CD4-positive, CD25-positive, alpha-beta regulatory T cell (primary cell): ENCODE measurements around the gene EVL. TPM values are rescaled to one million over a fixed set of nuclear protein-coding genes. Genes with fewer than 3 reads are reported as not detected.

Experiments
- ATAC-seq, 2 donors: fragments of 150-1000 bp; cut with Tn5 transposase; one replicate each; pipeline ENCODE4 v1.10.0; 2021; ENCODE audit warnings: low read depth in 2 of 2, moderate number of reproducible peaks in 2 of 2, moderate library complexity in 1 of 2
- DNase-seq, 3 donors: peaks; one replicate each; pipeline versions ENCODE4 v3.0.0 to v3.0.0-alpha.2; 2012 to 2022; ENCODE audit warnings: mixed read lengths in 1 of 3
- H3K27ac ChIP-seq: one replicate; pipeline ENCODE4 v1.7.0; 2013; ENCODE audit warnings: mild to moderate bottlenecking, low read length; ENCODE audit not compliant: insufficient read depth, poor library complexity, severe bottlenecking
- H3K27me3 ChIP-seq: one replicate; pipeline ENCODE4 v1.7.0; 2013; ENCODE audit warnings: low read length; ENCODE audit not compliant: control insufficient read depth, insufficient read depth
- H3K36me3 ChIP-seq: one replicate; pipeline ENCODE4 v1.7.0; 2013; ENCODE audit warnings: mild to moderate bottlenecking, low read length, moderate library complexity; ENCODE audit not compliant: control insufficient read depth, insufficient read depth
- H3K4me1 ChIP-seq: 2 replicates; pipeline ENCODE4 v1.7.0; 2013; ENCODE audit warnings: mild to moderate bottlenecking, low read length; ENCODE audit not compliant: insufficient read depth, control insufficient read depth, poor library complexity, severe bottlenecking
- H3K4me3 ChIP-seq: one replicate; pipeline ENCODE4 v1.7.0; 2013; ENCODE audit warnings: low read depth, mild to moderate bottlenecking, low read length, moderate library complexity
- H3K9me3 ChIP-seq, 2 experiments: 1 replicate in 1 of 2; 2 replicates in 1 of 2; pipeline ENCODE4 v1.7.0; 2013; ENCODE audit warnings: low read length in 2 of 2, mild to moderate bottlenecking in 1 of 2, moderate library complexity in 1 of 2; ENCODE audit not compliant: control insufficient read depth in 2 of 2
- H3K27ac Mint-ChIP-seq, 3 donors: one replicate each; pipeline ENCODE4 v1.8.0; 2020 to 2022; ENCODE audit warnings: mild to moderate bottlenecking in 3 of 3, mixed read lengths in 3 of 3, moderate library complexity in 2 of 3
- H3K27me3 Mint-ChIP-seq: one replicate; pipeline ENCODE4 v1.8.0; 2022; ENCODE audit warnings: mild to moderate bottlenecking, mixed read lengths
- H3K36me3 Mint-ChIP-seq: one replicate; pipeline ENCODE4 v1.8.0; 2020; ENCODE audit warnings: mixed read lengths
- H3K4me1 Mint-ChIP-seq, 4 donors: one replicate each; pipeline ENCODE4 v1.8.0; 2020 to 2022; ENCODE audit warnings: mixed read lengths in 4 of 4, mild to moderate bottlenecking in 1 of 4
- H3K4me3 Mint-ChIP-seq, 4 donors: one replicate each; pipeline ENCODE4 v1.8.0; 2020 to 2022; ENCODE audit warnings: mild to moderate bottlenecking in 4 of 4, mixed read lengths in 4 of 4, moderate library complexity in 3 of 4
- H3K9me3 Mint-ChIP-seq, 7 donors: one replicate each; pipeline ENCODE4 v1.8.0; 2020 to 2022; ENCODE audit warnings: mixed read lengths in 7 of 7, mild to moderate bottlenecking in 3 of 7, moderate library complexity in 2 of 7
- polyA plus RNA-seq, 4 donors: library from polyadenylated mRNA; unstranded; fragments of 300-500 nt; fragmentation: Illumina TruSeq; gene quantifications; one replicate each; pipeline ENCODE4 v1.2.3, GENCODE V29; 2021
- total RNA-seq: library from RNA; stranded (reverse); gene quantifications from one replicate; pipeline ENCODE4 v1.2.3, GENCODE V29; 2022

The EVL gene
- total and polyA plus RNA-seq, 5 donors from 2014 or later = 118 to 1,219 (median 140) TPM

- no peak overlapping the region for H3K4me3 Mint-ChIP-seq
- Histone ChIP-seq H3K36me3 (peaks cover 95% of the 10 kb centered on the region), H3K27me3 (no peaks in the 10 kb centered on the region), H3K27ac (no peak overlapping the region), H3K4me3 (no peak overlapping the region), H3K9me3 (no peaks in the 10 kb centered on the region), H3K4me1 (no peaks in the 10 kb centered on the region)
- H3K36me3 Mint-ChIP-seq = peaks cover 32% of the 10 kb centered on the region
- DNase-seq (no peak), ATAC-seq (no peak)
- no peaks in the 10 kb centered on the region for H3K27me3 Mint-ChIP-seq
- H3K4me1 Mint-ChIP-seq = peaks cover 0 to 25% (median 11%) of the 10 kb centered on the region in 4 donors
- H3K9me3 Mint-ChIP-seq = no peaks in the 10 kb centered on the region
- peak overlapping the region in 1 of 3 donors; percentile 14 for H3K27ac Mint-ChIP-seq
These were observed 57.4 kb downstream of the EVL start for GRCh38 chr14:100122481-100123223.

- H3K4me1 ChIP-seq = no peaks in the 10 kb centered on the region
- H3K4me1 Mint-ChIP-seq = peaks cover 0 to 15% (median 9%) of the 10 kb centered on the region in 4 donors
- no peak for ATAC-seq
- no peak overlapping the region for H3K27ac Mint-ChIP-seq
- no peaks in the 10 kb centered on the region for H3K27me3 ChIP-seq
- H3K27ac ChIP-seq = no peak overlapping the region
- no peak overlapping the region for H3K4me3 Mint-ChIP-seq
- H3K9me3 Mint-ChIP-seq = no peaks in the 10 kb centered on the region
- no peaks in the 10 kb centered on the region for H3K27me3 Mint-ChIP-seq
- no peak for DNase-seq
- no peak overlapping the region for H3K4me3 ChIP-seq
- H3K36me3 Mint-ChIP-seq = peaks cover 27% of the 10 kb centered on the region
- H3K36me3 ChIP-seq = peaks cover 93% of the 10 kb centered on the region
- no peaks in the 10 kb centered on the region for H3K9me3 ChIP-seq
These were observed 58.4 kb downstream of the EVL start for GRCh38 chr14:100123618-100124017.

- no peaks in the 10 kb centered on the region for H3K27me3 Mint-ChIP-seq
- H3K9me3 Mint-ChIP-seq = no peaks in the 10 kb centered on the region
- no peaks in the 10 kb centered on the region for H3K9me3 ChIP-seq
- H3K4me1 ChIP-seq = no peaks in the 10 kb centered on the region
- peaks cover 0 to 10% (median 7%) of the 10 kb centered on the region in 4 donors for H3K4me1 Mint-ChIP-seq
- H3K27ac Mint-ChIP-seq = no peak overlapping the region
- peaks cover 31% of the 10 kb centered on the region for H3K36me3 Mint-ChIP-seq
- no peak overlapping the region for H3K4me3 Mint-ChIP-seq
- ATAC-seq (no peak), DNase-seq (no peak)
- no peaks in the 10 kb centered on the region for H3K27me3 ChIP-seq
- H3K4me3 ChIP-seq = no peak overlapping the region
- peaks cover 93% of the 10 kb centered on the region for H3K36me3 ChIP-seq
- no peak overlapping the region for H3K27ac ChIP-seq
These were observed 59.4 kb downstream of the EVL start for GRCh38 chr14:100124551-100125088.

DNA sequence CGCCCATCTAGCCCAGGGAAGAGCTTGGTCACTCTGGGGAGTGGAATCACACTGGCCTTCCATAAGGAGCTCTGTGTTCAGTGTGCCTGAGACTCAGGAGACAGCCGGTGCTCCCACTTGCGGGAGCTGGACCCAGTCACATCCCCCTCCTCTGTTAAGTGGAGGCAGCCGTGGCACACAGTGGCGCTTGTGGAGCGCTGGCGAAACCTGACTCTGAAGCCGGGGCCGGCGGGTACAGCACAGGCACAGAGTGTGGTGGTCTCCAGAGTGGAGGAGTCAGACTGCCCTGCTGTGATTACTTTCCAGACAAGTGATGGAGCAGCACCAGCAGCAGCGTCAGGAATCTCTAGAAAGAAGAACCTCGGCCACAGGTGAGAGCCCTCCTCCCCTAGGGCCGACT lies 61.2 kb downstream of the EVL start:
- no peak overlapping the region for H3K4me3 ChIP-seq
- ATAC-seq (no peak), DNase-seq (no peak)
- H3K27ac ChIP-seq = no peak overlapping the region
- no peaks in the 10 kb centered on the region for H3K27me3 Mint-ChIP-seq
- H3K27ac Mint-ChIP-seq = no peak overlapping the region
- no peaks in the 10 kb centered on the region for H3K4me1 ChIP-seq
- H3K36me3 Mint-ChIP-seq = peaks cover 36% of the 10 kb centered on the region
- H3K4me1 Mint-ChIP-seq = peaks cover 0 to 10% (median 6%) of the 10 kb centered on the region in 4 donors
- no peaks in the 10 kb centered on the region for H3K9me3 ChIP-seq
- peaks cover 96% of the 10 kb centered on the region for H3K36me3 ChIP-seq
- H3K4me3 Mint-ChIP-seq = no peak overlapping the region
- no peaks in the 10 kb centered on the region for H3K27me3 ChIP-seq
- no peaks in the 10 kb centered on the region for H3K9me3 Mint-ChIP-seq

DNA sequence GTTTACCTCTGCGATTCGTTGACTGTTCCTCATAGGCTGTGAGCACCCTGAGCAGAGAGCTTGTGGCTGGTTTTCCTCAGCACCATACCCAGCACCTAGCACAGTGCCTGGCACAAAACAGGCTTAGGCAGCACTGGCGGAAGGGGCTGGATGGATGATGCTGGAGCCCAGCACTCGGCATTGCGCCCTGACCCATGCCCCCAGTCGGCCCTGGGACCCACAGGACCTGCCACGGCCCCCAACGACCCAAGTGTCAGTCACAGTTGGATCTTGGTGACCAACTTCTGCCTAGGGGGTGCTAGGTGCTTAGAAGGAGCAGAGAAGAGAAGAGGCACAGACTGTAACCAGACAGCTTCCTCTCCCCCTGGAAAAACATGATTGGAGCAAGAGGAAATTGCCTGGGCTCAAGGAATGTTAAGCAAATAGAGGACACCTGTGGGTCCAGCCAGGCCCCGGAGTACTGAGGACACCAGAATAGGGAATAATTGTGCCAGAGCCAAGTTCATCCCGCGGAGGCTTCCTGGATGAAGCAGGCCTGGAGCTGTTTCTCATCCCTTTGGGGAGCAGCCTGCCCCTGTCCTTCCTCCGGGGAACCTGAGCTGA lies 62.7 kb downstream of the EVL start:
- ATAC-seq (no peak), DNase-seq (no peak)
- Histone ChIP-seq H3K4me3 (no peak overlapping the region), H3K4me1 (no peaks in the 10 kb centered on the region), H3K27ac (no peak overlapping the region), H3K9me3 (no peaks in the 10 kb centered on the region), H3K36me3 (peaks cover 96% of the 10 kb centered on the region), H3K27me3 (no peaks in the 10 kb centered on the region)
- Mint-ChIP-seq H3K27me3 (no peaks in the 10 kb centered on the region), H3K9me3 (peaks cover 0 to 1% (median 0%) of the 10 kb centered on the region in 7 donors), H3K36me3 (peaks cover 42% of the 10 kb centered on the region), H3K4me3 (no peak overlapping the region), H3K4me1 (peaks cover 0 to 9% (median 5%) of the 10 kb centered on the region in 4 donors), H3K27ac (peak overlapping the region in 1 of 3 donors; percentile 99)

DNA sequence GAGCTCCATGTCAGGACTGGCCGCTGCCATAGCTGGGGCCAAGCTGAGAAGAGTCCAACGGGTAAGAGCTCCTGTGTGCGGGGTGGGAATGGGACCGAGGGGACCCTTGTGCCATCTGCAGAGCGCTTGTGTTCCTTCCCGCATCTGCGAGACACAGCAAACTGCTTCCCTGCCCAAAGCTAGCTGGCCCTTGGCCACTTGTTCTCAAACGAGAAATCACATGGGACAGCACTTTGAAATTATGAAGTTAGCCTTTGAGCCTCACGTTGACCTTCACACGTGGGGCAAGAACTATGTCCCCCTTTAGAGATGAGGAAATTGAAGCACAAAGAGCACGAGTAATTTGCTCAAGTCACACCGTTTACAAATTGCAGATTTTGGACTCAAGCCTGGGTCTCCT lies 63.5 kb downstream of the EVL start:
- Histone ChIP-seq H3K4me3 (no peak overlapping the region), H3K27ac (no peak overlapping the region), H3K4me1 (no peaks in the 10 kb centered on the region), H3K36me3 (peaks cover 96% of the 10 kb centered on the region), H3K27me3 (no peaks in the 10 kb centered on the region), H3K9me3 (no peaks in the 10 kb centered on the region)
- Mint-ChIP-seq H3K4me1 (peaks cover 0 to 6% (median 3%) of the 10 kb centered on the region in 4 donors), H3K27me3 (no peaks in the 10 kb centered on the region), H3K4me3 (no peak overlapping the region), H3K36me3 (peaks cover 45% of the 10 kb centered on the region), H3K27ac (no peak overlapping the region), H3K9me3 (peaks cover 0 to 1% (median 0%) of the 10 kb centered on the region in 7 donors)
- ATAC-seq = no peak
- no peak for DNase-seq

DNA sequence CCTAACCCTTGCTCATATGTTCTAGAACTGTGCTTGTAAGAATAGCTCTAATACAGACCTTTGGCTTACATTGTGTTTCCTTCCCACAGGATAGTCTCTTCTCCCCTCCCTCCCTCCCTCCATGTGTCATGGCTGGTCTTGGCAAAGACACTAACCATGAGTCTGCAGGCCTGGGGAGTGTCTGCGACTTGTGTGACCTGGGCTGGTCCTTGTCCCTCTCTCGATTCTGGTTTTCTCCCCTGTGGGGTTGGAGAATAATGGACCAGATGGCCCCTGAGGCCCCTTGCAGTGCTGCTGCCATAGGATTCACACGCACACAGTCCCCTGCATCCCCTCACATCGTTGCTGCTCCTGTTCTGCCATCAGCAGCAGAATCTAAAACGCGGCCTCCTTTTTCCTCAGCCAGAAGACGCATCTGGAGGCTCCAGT lies 64.0 kb downstream of the EVL start:
- Mint-ChIP-seq H3K36me3 (peaks cover 49% of the 10 kb centered on the region), H3K27me3 (no peaks in the 10 kb centered on the region), H3K4me1 (peaks cover 0 to 6% (median 3%) of the 10 kb centered on the region in 4 donors), H3K9me3 (peaks cover 0 to 1% (median 0%) of the 10 kb centered on the region in 7 donors), H3K27ac (peak overlapping the region in 1 of 3 donors; percentile 48), H3K4me3 (no peak overlapping the region)
- DNase-seq (no peak), ATAC-seq (no peak)
- Histone ChIP-seq H3K9me3 (no peaks in the 10 kb centered on the region), H3K27ac (no peak overlapping the region), H3K36me3 (peaks cover 96% of the 10 kb centered on the region), H3K4me1 (no peaks in the 10 kb centered on the region), H3K27me3 (no peaks in the 10 kb centered on the region), H3K4me3 (no peak overlapping the region)
